H1 (cell line): ENCODE data around the gene GFRA3.

Experiments used
- ASH2L ChIP-seq: fragments of 200-600, 300-600 bp; sonication (generic); IDR thresholded peaks from one replicate; pipeline ENCODE4 v1.7.1; 2017; ENCODE audit warnings: low read length
- CEBPB ChIP-seq: IDR thresholded peaks from 2 replicates; pipeline ENCODE4 v1.6.1; 2012; ENCODE audit warnings: low read depth, low read length
- CTCF ChIP-seq, 3 experiments: IDR thresholded peaks; 1 replicate in 2 of 3; 2 replicates in 1 of 3; pipeline versions ENCODE4 v1.5.1 to v1.6.1; 2011; ENCODE audit warnings: low read length in 3 of 3, mild to moderate bottlenecking in 3 of 3, inconsistent platforms in 2 of 3, low read depth in 1 of 3, moderate library complexity in 1 of 3; ENCODE audit not compliant: insufficient read depth in 1 of 3; ENCODE audit errors: control extremely low read depth in 1 of 3
- EGR1 ChIP-seq: IDR thresholded peaks from 2 replicates; pipeline ENCODE4 v1.6.1; 2011; ENCODE audit warnings: low read depth, low read length, borderline replicate concordance
- EP300 ChIP-seq, 2 experiments: IDR thresholded peaks; 1 replicate in 1 of 2; 2 replicates in 1 of 2; pipeline ENCODE4 v1.6.1; 2011 to 2012; ENCODE audit warnings: low read depth in 2 of 2, low read length in 2 of 2, mild to moderate bottlenecking in 2 of 2, borderline replicate concordance in 1 of 2, inconsistent platforms in 1 of 2, moderate library complexity in 1 of 2
- GABPA ChIP-seq: IDR thresholded peaks from 2 replicates; pipeline ENCODE4 v1.6.1; 2011; ENCODE audit warnings: mild to moderate bottlenecking, low read length, moderate library complexity, borderline replicate concordance; ENCODE audit not compliant: insufficient read depth
- KDM5A ChIP-seq: fragments of 200-600 bp; IDR thresholded peaks from 2 replicates; pipeline ENCODE4 v1.7.1; 2012; ENCODE audit warnings: mild to moderate bottlenecking, low read length, inconsistent platforms, mixed read lengths
- MAX ChIP-seq: IDR thresholded peaks from 2 replicates; pipeline ENCODE4 v1.6.1; 2012; ENCODE audit warnings: inconsistent platforms
- POU5F1 ChIP-seq: IDR thresholded peaks from 2 replicates; pipeline ENCODE4 v1.6.1; 2011; ENCODE audit warnings: low read depth, mild to moderate bottlenecking, low read length, moderate library complexity
- RNF2 ChIP-seq: fragments of 200-900, 300-1000 bp; sonication (generic); IDR thresholded peaks from 2 replicates; pipeline ENCODE4 v1.7.1; 2016; ENCODE audit warnings: borderline replicate concordance, low read depth, mild to moderate bottlenecking, antibody characterized with exemption, low read length; ENCODE audit not compliant: poor library complexity, severe bottlenecking; ENCODE audit errors: missing control alignments
- SP2 ChIP-seq: IDR thresholded peaks from 2 replicates; pipeline ENCODE4 v1.6.1; 2012; ENCODE audit warnings: mild to moderate bottlenecking, low read length, inconsistent platforms
- SRF ChIP-seq: IDR thresholded peaks from 2 replicates; pipeline ENCODE4 v1.6.1; 2011; ENCODE audit warnings: mild to moderate bottlenecking, low read depth, low read length, moderate library complexity

- TF ChIP-seq EP300 (IDR thresholded peaks at IDR 0.05; ENCODE audit: borderline replicate concordance in 1 of 2, low read depth in 2 of 2, low read length in 2 of 2) (no peak), EGR1 (no peak), RNF2 (no peak), CTCF (IDR thresholded peaks at IDR 0.05; ENCODE audit: control extremely low read depth in 1 of 3, insufficient read depth in 1 of 3, low read depth in 1 of 3, low read length in 3 of 3) (peak in 1 of 3 experiments; percentile 2; a peak in 1 of 4 replicates), SP2 (no peak), KDM5A (no peak), GABPA (no peak), ASH2L (no peak), CEBPB (no peak), MAX (no peak), POU5F1 (no peak), SRF (no peak)
Observed at GRCh38 chr5:138264183-138264582, 10.2 kb downstream of the GFRA3 start.
